GM19043 (cell line): Measurements from ENCODE around the gene MEOX2.

Experiments
- ATAC-seq: cut with Tn5 transposase; IDR thresholded peaks from one replicate; pipeline ENCODE4 v1.9.1; 2021; ENCODE audit warnings: low read depth; ENCODE audit not compliant: unreplicated experiment

The MEOX2 gene

DNA sequence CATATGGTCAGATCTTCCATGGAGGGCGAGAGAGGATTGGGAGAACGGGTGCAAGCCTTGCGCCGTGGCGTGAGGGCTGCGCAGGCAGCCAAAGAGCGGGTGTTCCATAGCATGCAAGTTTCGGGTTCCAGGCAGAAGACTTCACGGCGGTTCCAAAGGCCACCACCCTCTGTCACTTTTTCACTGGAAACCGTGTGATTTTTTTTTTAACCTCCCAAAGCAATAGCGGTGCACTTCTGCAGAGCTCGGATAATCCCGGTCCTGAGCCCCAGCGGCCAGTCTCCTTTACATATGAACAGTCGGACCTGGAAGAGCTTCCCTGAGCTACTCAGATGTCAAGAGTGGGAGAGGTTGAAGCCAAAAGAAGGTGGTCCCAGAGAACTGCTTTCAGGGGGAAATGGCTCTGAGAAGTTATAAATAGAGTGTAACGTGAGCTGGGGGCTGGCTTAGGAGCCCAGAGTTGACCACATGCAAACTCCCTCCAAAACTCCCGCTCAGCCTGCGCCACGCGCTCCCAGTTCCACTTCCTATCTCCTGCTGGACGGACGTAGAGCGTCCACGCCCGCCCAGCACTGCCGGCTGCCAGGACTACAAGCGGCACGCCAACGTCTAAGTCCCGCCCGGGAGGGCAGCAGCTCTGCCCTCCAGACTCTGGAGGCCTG lies at the start of gene MEOX2:
Gene MEOX2 (minus strand): TSS at position 389 of the 662 bp plus-strand sequence. CDS start 281 bp downstream, at position 108.
- no peak for ATAC-seq

- ATAC-seq, result no peak
Observed at GRCh38 chr7:15729746-15730145, 43.3 kb upstream of the MEOX2 start.

GRCh38 chr7:15725051-15725450 lies 38.6 kb upstream of the MEOX2 start:
- no peak for ATAC-seq

DNA sequence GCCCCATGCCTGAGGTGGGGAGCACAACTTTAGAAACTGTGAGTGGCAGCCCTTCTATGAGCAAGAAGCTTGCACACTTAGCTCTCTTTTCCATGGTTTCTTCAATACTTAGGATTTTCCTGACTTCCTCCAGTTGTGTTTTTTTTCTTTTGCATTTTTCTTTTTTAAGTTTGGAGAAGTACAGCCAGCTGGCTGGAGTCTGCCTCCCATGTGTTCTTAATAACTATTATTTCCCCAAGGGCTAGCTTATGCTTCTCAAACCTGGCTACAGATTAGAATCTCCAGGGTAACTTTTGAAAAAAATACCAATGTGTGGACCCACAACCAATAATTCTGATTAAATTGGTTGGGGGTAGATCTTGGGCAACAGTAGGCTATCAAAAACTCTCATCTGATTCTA lies 37.4 kb upstream of the MEOX2 start:
- ATAC-seq, result no peak

GRCh38 chr7:15720849-15721471 lies 34.5 kb upstream of the MEOX2 start:
- ATAC-seq, result no peak

GRCh38 chr7:15719311-15719710 lies 32.8 kb upstream of the MEOX2 start:
- ATAC-seq, result no peak

DNA sequence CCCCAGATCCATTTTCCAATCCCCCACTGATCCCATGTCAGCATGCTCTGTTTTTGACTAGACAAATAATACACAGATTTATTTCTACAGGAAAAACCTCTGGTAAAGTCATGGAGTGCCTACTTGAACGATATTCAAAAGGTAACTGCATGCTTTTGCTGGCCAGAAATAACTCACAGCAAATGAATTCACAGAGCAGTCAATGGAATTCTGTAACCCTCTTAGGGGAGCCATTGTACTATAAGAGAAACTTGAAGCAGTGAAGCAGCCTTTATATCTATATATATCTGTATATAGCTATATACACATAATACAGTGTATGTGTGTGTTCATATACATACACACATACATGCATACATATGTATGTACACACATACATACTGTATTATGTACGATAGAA lies 29.0 kb upstream of the MEOX2 start:
- ATAC-seq, result no peak

- no peak for ATAC-seq
Observed at GRCh38 chr7:15709978-15710377, 23.5 kb upstream of the MEOX2 start.

DNA sequence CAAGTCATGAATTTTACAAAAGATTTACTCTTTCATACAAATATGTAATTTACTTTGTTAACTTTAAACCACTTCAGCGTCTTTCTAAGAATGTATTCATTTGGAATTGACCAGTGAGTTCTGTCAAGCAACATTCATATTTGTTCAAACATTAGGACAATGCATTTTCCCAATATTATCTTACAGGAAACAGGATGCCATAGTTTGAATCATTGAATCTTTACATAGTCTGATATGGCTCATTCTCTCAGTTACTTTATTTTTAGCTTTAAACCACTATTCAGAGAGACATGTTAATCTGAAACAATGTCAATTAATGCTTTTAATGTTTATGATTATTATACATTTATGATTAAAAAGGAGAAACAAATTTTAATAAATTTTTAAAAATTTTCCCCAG lies 21.1 kb upstream of the MEOX2 start:
- ATAC-seq, result no peak

GRCh38 chr7:15703732-15704131 lies 17.2 kb upstream of the MEOX2 start:
- no peak for ATAC-seq

DNA sequence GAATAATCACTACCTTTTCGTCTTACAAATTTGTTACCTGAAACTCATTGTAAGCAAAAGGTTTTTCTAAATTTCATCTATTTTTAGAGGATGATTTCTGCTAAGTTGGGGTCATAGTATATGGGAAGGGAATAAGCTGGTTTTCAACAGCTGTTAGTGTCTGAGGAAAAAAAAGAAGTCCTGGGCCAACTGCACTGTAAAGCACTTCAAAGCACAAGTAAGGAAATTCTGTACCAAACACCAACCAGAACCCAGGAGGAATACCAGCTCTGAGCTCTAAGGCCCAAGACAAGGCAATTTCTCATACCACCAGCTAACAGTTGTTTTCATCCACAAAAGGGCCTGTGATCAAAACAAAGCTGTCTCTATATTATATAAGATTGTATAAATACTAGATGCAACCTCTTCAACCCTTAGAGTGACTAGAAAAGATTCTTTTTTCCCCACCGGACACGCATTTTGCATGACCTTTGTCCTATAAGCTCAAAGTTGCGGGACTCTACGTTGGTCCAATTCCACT lies 6.1 kb upstream of the MEOX2 start:
- ATAC-seq, result no peak

GRCh38 chr7:15688911-15689310 lies 2.4 kb upstream of the MEOX2 start:
- ATAC-seq, result no peak

- ATAC-seq, result no peak
Observed at GRCh38 chr7:15688279-15688626, 1.8 kb upstream of the MEOX2 start.

GRCh38 chr7:15687546-15688278 lies 1.2 kb upstream of the MEOX2 start:
- ATAC-seq, result no peak

GRCh38 chr7:15686957-15687545 lies 568 bp upstream of the MEOX2 start:
- no peak for ATAC-seq

GRCh38 chr7:15685358-15686294 lies 857 bp downstream of the MEOX2 start:
- ATAC-seq, result no peak

DNA sequence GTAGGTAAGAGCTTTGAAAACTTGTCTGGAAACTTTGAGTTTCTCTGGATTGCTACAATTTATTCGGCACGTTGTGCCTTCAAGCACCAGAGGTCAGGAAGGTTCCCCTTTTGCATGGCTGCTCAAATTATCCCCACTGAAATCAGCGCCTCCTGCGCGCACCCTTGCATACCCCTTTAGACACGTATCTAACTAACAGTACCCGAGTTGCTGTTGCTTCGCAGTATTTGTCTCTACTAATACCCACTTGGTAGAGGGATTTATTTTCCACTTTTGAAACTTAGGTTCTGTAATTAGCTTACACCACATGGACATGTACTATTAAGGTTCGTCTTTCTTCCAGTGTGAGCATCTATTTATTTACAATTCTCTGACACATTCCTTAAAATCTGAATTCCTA lies 1.6 kb downstream of the MEOX2 start:
- no peak for ATAC-seq

DNA sequence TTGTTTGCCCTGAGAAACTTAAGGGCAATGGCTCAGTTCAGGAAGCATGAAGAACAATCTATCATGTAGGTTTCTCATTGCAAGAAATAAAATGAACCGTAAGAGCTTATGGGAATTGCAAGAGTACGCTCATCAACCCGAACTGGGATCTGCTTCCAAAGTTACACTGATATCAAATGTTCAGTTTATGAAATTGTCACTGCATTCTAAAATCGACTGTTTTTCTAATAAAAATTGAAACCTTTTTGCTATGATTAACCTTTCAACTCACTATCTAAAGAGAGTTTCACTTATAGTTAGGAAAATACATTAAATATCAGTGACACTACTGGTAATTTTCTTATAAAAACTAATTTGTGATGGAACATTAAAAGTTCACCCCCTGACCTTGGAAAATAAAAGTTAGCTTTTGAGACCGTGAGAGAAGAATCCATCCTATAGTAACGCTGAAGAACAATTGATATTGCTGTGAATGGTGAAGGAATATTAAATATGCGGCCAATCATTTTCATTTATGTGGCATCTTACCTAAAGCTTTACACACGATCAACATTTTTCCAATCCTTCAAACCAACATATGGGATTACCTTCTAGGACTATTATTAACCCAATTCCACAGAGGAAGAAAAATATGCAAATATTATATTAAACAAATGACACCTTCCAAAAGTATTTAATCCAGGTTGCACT lies 2.2 kb downstream of the MEOX2 start:
- ATAC-seq, result no peak

GRCh38 chr7:15682751-15683245 lies 3.7 kb downstream of the MEOX2 start:
- no peak for ATAC-seq
